NCI-H345 treated with DMSO at 0.1 percent for 48 hours (cell line): ENCODE data around the gene GRIA2.
"Not testable (repeated sequence)": the region's sequence is repeated elsewhere in the genome, so short reads cannot be mapped to it uniquely, and the experiment has no call there.

Source experiments
- DNase-seq: peaks from one replicate; lab custom pipeline; 2025; ENCODE audit not compliant: unreplicated experiment; lab: John Stamatoyannopoulos, UW

GRIA2 gene

DNA sequence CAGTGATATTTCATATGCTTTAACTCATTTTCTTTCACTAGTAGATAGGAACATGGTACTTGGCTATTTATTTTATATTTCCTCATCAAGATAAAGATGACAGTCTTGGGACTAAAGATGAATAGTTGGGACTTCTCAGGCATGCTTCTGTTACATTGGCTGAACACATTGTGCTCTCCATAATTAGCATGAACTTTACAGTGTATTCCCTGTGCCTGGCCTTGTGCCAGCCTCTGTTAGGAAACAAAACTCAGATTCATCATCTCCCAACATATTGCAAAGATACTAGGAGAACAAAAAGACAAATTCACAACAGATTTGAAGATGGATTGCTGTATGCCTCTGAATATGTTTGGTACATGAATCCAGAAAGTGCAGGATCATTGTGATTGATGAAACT is 26.4 kb downstream of the GRIA2 start:
- DNase-seq = no peak

DNA sequence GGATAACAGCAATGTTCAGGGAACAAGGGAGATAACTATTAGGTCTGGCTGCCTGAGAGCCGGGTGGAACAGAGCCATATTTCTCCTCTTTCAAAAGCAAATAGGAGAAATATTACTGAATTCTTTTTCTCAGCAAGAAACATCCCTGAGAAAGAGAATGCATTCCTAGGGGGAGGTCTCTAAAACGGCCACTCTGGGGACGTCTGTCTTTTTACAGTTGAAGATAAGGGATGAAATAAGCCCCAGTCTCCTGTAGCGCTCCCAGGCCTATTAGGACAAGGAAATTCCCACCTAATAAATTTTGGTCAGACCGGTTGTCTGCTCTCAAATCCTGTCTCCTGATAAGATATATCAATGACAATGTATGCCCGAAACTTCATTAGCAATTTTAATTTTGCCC is 37.6 kb downstream of the GRIA2 start:
- not testable (repeated sequence) for DNase-seq

DNA sequence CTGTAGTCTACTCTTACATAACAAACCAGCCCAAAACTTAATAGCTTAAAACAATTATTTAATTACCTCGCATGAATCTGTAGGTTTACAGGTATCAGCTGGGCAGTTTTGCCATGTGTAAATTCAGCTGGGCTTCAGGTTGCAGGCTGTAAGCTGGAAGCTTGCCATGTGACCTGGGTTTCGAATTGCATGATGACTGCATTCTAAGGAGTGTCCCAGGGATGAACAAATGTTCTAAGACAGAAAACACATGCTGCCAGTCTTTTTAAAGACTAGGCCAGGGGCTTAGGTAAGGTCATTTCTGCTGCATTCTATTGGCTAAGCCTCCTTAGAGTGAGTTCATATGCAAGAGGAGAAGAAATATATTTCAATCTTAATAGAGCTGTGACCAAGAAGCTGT is 44.8 kb downstream of the GRIA2 start:
- DNase-seq = no peak

DNA sequence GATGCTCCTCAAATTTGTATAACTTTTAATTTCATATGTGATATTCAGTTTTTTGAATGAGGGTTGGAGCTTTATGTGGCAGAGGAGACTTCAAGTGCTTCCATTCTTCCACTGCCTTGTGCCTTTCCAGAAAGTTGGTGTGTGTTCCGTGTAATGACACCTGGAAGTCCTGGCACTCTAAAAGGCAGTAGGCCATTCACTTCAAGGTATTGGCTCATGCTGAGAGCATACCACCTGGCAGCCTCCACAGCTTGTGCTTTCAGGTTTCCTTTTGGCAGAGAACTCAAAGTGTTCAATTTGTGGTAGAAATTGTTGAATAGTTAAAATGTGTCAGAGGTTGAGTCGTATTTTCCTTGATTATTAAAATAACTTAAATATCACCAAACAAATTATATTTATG is 49.6 kb downstream of the GRIA2 start:
- DNase-seq = no peak

DNA sequence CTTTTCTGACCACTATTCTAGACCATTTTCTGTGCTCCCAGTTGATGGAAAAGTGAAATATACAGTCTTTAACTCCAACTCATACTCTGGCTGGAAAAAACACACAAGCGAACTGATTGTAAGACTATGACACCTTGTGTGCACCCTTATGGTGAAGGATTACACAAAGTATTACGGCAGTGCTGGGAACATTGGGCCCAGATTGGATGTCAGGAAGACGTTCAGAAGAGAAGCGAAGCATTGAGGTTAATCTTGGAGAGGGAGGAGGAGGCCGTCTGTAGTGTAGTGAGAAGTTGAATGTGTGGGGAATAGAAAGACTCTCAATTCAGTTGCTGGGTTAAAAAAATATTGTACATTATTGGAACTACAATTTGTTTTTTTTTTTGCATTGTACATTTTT is 50.0 kb downstream of the GRIA2 start:
- DNase-seq = no peak

DNA sequence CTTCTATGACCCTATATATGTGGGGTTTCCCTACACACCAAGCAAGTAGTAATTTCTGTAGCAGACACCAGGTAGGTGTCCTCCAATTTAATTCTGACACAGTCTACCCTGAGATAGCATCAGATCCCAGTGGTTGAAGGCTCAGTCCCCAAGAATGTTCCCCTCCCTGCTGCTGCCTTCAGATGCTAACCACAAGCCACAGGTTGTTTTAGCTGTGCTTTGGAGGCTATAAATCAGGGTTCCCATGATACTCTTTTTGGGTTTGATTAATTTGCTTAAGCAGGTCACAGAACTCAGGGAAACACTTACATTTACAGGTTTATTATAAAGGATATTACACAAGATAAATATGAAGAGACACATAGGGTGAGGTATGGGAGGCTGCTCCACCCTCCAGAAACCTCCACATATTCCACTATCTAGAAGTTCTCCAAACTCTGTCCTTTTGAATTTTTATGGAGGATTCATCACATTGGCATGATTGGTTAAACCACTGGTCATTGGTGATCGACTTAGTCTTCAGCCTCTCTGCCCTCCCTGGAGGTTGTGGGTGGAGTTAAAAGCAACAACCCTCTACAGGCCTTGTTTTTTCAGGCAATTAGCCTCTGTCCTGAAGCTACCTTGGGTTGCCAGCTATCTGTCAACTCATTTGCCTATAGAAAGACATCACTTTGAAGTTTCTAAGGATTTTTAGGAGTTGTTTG is 50.8 kb downstream of the GRIA2 start:
- no peak for DNase-seq

DNA sequence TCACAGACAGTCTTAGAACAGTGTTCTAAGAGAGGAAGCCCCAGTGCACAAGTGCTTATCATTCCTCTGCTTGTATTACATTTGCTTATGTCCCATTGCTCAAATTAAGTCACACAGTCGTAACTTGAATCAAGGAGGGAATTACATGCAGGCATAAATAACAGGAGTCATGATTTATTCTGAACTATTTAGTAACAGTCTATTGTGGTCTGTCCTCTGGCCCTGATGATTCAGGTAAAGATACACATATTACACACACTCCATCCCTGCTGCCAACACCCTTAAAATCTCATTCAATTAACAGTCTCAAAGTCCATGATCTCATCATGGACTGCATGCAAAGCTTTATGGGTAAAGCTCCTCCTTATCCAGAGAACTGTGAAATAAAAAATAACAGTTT is 60.1 kb downstream of the GRIA2 start:
- no peak for DNase-seq

DNA sequence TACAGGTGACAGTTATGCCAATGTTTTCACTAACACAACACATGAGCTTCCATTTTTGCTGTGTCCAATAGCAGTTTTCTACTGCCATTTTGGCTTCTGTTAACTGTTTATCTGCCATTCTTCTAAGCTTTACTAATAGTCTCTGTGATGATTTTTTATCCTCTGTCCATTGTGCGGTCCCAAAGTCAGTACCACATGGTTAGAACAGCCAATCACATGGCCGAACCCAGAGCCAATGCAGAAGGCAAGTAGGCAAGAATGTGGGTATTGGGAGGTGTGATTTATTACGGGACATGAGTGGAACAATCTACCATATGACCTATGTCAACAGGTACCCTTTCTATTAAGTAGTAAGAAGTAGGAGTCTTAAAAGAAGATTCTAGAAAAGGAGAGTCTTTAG is 61.5 kb downstream of the GRIA2 start:
- no peak for DNase-seq

DNA sequence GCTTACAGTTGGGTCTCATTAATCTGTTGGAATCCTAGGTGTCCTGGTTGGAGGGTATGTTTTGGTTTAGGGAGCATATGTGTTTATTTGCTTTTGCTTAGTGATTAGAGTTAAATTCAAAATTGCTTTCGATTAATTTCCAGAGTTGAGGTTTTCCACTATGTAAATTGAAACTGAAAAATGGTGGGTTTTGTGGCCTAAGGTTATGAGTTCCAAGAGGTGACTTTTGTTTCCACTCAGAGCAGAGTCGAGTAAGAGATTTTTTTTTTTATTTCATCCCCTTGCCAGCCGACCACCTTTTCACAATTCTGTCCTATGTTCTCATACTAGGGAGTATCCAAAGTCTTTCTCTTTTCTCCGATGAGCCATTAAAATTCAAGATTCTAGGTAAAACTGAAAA is 66.9 kb downstream of the GRIA2 start:
- DNase-seq = no peak

DNA sequence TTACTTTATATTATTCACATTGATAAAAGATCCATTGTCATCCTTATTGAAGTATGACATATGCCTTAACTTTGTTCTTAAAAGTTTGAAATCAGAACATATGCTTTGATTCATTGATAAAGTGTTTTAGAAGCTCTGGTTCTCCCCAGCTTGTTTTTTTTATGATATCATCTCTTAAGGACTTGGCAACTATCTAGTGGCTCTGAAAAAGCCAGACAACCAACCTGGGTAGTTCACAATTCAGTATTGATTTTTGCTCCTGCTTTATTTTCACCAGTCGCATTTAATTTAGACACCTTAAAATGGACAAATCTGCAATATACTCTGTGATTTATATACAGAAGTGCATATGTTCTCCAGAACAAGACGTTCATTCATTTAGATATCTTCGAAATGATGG is 70.1 kb downstream of the GRIA2 start:
- no peak for DNase-seq

DNA sequence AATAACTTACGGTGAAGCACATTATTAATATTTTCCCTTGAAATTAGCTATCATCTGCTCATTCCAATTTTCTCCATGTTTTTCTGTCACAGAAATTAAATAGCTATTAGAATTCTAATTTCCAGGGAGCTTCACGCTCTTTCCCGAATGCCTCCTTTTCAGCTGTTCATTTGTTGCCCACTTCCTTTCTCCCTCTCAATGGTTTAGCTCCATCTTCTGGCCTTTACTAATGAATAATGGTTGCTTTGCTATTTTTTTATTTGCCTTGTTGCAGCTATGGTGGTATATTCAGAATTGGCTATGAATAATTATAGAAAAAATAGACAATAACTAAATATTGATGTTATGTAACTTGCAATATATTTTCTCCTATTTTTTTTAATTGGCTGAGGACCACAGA is 70.5 kb downstream of the GRIA2 start:
- no peak for DNase-seq

DNA sequence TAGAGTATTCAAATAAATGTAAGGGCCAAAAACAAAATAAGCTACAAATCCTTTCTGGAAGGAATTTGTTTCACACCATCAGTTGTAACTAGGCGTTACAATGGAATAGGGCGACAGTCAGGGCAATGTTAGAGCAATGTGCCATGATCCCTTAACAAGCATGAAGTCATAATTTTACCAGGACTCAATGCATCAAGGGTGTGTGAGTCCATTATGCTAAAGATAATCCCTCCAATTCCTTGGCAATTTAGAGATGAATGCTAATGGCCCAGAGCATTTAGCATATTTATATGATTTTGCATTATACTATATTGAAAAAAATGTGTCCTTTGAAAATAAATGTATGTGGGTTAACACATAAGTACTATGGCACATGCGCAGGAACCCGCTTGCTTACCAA is 73.1 kb downstream of the GRIA2 start:
- no peak for DNase-seq

DNA sequence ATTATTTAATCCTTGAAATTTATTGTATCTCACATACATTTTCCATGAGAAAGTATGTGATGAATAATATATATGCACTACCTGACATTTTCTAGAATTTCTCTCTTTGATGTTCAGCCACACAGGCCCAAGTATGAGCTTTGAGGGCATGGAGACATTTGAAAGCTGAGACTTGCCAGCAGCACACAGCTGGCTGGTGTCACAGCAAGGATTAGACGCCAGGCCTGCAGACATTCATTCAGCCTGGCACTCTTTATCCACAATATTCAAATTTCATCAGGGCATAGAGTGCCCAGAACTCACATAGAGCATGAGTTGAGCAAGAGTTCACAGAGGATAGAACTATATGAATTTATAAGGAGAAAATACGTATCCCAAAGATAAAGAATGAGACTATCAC is 74.0 kb downstream of the GRIA2 start:
- DNase-seq = no peak

DNA sequence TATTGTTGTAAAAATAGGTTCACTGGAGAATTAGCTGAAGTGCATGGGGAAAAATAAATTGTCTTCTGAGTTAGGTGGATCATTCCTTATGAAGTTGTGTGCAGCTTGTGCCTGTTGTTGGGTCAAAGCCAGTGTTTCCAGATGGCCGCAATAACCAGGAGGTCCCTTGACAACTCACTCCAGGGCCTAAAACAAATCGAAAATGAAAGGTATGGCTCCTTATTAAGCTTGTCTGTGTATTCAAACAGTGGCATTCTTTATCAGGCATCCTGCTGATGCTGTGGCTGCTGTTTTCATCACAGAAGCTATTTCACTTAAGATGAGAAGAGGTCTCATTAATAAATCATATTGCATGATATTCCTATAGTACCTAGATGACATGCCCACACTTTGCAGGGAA is 80.2 kb downstream of the GRIA2 start:
- DNase-seq = no peak

DNA sequence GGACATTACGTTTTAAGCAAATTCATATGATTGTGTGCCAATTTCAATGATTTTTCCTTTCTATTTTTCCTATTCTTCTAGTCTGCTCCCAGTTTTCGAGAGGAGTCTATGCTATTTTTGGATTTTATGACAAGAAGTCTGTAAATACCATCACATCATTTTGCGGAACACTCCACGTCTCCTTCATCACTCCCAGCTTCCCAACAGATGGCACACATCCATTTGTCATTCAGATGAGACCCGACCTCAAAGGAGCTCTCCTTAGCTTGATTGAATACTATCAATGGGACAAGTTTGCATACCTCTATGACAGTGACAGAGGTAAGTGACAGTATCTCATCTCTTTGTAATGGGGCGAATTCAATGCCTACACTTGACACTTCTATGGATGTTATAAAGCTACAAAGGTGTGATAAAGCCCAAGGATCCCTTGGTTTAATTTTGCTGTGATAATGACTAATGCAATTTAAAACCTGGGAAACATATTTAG is 83.0 kb downstream of the GRIA2 start:
- DNase-seq = no peak

DNA sequence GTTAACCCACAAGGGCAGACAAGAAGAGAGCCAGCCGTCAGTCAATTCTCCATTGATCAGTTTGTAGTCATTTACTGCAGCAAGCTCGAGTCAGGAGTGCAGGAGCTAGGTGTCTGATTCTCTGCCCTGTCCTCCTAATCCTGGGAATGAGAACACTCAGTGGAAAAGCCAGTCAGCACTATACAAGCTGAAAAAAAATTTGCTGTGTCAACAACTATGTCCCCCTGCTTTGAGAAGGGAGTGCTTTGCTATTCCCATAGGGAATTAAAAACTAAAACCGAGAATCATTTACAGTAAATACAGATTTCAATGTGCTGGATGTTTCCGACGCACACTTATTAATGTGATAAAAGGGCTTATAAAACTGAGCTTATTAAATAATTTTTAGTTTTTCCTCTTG is 84.2 kb downstream of the GRIA2 start:
- DNase-seq = no peak

DNA sequence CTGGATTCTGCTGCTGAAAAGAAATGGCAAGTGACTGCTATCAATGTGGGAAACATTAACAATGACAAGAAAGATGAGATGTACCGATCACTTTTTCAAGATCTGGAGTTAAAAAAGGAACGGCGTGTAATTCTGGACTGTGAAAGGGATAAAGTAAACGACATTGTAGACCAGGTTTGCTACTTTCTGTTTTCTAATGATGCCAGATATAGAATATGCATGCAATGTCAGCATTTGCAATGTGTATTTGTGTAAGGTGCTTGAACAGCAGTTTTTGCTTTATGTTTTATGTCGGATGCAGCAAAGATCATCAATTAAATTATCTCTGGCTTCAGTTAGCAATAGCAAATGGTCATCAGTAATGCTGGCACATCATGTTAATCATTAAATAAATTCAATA is 92.2 kb downstream of the GRIA2 start:
- DNase-seq = no peak

DNA sequence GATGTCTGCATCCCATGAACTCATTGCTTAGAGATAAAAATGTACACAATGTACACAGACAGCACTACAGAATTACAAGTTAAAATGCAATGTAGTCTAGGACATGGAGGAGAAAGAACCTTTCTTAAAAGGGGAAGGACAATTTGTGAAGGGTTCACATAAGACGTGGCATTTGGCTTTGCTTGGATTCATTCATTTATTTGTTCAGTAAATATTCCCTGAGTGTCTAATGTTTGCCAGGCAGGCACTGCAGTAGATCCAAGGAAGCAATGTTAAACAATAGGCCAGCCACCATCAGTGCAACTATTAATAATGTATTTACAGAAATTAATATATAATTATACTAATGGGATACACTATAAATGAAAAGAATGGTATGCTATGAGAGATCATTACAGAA is 94.4 kb downstream of the GRIA2 start:
- no peak for DNase-seq

DNA sequence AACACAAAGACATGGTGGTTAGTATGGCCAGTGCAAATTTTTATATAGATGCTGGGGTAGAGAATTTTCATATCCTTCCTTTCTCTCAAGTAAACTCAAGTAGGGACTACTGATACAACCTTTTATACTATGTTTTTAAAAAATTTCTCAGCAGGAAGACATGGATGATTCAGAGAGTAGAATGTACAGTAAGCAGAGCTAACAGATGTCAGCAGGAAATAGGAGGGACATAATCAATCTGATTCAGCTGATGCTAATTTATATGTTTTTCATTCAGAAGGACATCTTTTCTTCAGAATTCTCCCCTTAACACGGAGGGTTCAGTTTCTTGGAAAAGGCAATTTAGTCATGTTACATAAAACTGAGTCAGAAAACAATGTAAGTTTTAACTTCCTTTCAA is 95.4 kb downstream of the GRIA2 start:
- DNase-seq = no peak

DNA sequence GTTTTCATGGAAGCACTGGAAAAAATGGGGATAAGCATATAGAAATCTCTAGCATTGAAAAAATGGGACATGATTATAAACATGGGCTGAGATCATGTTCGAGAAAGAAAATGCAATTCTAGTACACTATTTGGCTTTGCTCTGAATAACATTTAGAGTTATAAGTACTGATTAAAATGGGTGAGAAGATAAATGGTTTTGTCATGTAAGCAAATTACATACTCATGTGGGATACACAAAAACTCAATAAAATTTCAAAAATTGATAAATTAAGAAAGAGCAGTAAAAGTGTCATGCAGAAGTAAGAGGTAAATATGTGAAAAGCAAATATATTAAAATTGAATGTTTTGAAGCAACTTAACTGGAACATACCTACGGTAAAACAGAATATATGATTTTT is 99.6 kb downstream of the GRIA2 start:
- DNase-seq = no peak

DNA sequence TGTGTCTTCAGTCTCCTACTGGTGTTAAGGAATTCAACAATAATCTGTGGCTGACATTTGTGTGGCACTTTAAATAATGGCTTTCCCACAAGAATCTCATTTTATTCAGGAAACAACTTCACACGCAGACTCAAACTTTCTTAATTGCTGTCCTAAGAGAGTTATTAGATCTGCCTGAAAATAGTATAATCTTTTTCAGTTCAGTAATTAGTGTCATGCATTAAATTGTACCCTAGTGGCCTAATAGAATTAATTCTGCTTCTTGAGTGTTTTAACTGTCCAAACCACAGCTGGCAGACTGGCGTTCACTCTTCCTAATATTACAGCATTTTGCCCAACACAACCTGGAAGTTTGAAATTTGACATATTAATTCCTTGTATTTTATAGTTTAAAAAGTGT is 107.1 kb downstream of the GRIA2 start:
- no peak for DNase-seq

DNA sequence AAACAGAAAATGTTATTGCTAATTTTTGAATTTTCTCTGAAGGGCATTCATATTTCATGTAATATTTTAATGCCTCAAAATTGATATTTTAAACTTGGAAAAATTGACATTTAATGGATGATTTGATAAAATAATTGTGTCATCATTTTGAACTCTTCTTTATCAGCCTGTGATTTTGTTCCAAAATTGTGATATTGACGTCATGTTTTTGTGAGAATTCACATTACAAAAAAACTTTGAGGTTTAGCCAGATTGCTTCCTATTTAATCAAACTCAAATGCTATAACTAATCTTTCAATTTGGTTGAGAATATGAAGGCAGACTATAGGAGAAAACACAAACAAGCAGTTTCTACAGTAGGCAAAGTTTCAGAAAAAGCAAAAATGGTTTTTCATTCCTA is 137.4 kb downstream of the GRIA2 start:
- no peak for DNase-seq

DNA sequence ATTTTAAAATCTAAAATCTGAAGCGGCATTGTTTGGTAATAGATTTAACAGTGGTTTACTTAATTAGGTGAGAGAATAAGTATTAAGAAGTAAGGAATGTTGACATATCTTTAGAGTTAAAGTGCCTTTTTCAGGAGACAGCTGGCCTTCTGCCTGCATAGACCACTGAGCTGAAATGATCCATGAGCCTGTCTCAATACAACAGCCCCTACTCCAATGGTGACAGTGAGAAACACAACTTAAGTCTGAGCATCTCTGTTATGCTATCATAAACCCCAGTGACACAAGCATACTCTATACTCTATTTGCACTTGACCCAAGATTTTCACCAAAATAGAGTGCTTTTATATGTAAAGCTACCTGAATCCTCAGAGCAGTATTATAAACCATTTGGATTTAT is 137.9 kb downstream of the GRIA2 start:
- no peak for DNase-seq

DNA sequence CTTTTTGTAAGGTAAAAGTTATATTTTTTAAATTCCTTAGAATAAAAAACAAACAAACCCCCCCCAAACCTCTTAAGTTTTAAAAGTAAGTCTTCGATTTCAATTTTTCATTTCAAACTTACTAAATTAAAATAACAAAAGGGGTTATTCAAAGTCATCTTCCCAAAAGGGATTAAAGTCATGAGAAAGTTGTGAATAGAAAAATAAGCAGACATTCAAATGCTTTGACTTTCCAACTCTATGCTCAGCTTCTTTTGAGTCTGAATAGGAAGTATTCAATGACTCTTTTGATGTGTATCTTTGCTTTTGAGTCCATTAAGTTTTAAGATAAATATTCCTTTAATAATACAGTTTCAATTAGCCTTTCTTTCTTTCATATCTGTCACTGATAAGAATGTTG is 138.3 kb downstream of the GRIA2 start:
- no peak for DNase-seq
